Stimulated activated CD4-positive, alpha-beta T cell treated with anti-CD3 and anti-CD28 coated beads, TNF-alpha, amount 100 ng/mL, for 1 hour (primary cell): ENCODE results near the gene MPHOSPH10.
"Not testable (repeated sequence)": the region's sequence is repeated elsewhere in the genome, so short reads cannot be mapped to it uniquely, and the experiment has no call there.

Experiments
- DNase-seq, 3 donors: peaks; one replicate each; pipeline ENCODE4 v3.0.0-alpha.2; 2020; ENCODE audit warnings: low read depth in 3 of 3, low spot score in 1 of 3

MPHOSPH10 gene

DNA sequence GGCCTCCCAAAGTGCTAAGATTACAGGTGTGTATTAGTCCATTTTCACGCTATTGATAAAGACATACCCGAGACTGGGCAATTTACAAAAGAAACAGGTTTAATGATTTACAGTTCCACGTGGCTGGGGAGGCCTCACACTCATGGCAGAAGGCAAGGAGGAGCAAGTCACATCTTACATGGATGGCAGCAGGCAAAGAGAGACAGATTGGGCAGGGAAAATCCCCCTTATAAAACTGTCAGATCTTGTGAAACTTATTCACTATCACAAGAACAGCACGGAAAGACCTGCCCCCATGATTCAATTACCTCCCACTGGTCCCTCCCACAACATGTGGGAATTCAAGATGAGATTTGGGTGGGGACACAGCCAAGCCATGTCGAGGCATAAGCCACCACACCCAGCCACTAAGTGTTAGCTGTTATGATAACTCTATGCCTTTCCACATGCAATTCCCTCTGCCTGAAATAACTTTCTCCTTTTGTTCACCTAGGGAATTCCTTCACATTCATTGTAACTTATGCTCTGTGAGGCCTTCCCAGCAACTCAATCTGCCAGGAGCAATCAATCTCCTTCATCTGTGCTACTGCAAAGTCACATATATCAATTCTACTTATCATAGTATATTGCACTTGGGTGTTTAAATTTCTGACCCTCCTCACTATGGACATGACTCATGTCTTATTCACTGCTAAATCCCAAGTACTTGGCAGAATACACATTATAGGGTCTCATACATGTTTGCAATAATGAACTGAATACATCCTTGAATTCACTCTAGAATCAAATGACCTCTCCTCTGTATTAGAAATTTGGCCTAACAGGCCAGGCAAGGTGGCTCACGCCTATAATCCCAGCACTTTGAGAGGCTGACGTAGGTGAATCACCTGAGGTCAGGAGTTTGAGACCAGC, 7.8 kb upstream of the MPHOSPH10 start:
- no peak for DNase-seq

DNA sequence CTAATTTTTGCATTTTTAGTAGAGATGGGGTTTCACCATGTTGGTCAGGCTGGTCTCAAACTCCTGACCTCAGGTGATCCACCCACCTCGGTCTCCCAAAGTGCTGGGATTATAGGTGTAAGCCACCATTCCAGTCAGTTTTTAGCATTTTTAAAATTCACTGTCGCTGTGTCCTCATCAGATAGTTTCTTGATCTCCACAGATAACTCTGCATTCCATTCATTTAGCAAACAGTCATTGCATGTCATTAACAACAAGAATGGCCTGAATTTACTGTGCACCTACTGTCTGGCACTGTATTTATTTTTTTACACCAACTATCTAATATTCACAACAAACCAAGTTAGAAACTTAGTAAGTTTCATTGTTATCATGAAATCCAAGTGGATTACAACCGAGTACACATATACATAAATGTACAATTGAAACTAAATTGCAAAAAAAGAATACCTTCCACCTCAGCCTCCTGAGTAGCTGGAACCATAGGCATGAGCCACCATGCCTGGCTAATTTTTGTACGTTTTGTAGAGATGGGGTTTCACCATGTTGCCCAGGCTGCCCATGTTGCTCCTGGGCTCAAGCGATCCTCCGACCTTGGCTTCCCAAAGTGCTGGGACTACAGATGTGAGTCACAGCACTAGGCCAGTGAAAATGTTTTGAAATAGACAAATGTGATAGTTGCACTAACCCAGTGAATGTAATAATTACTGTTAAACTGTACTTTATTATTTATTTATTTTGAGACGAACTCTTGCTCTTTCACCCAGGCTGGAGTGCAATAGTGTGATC, 4.7 kb upstream of the MPHOSPH10 start:
- DNase-seq: no peak

DNA sequence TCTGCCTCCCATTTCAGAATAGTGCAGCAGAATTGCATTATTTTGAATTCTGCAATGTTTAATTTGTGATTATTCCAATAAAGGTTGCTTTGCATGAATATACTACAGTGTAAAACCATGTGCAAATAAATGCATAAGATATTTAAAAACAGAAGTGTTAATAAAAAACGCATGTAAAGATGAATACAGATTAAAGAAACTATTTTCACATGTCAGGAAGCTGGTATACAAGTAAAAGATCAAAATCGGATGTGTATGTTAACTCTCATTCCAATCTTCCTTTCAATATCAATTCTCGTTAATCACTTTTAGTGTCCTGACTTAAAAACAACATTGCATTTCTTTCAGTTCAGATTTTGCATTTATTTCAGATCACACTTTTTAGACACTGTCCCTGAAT, 3.5 kb upstream of the MPHOSPH10 start:
- no peak for DNase-seq

- no peak for DNase-seq
These were observed 1.1 kb upstream of the MPHOSPH10 start for GRCh38 chr2:71129114-71129901.

- no peak for DNase-seq
These were observed 607 bp upstream of the MPHOSPH10 start for GRCh38 chr2:71129902-71130151.

DNA sequence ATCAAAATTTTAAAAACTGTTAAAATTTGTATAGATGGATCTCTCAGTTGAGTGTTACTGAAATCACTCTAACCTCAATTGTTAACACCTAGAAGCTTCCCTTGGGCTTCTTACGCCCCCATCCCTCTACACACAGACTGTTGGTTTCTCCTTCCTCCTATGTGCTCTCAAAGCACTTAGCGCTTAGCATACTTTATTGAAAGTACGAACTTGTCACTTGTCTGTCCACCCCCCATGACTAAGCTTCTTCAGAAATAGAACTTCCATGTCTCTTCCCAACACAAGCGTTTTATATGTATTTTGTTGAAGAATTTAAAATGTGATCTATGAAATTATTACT, 441 bp downstream of the MPHOSPH10 start:
- no peak for DNase-seq

DNA sequence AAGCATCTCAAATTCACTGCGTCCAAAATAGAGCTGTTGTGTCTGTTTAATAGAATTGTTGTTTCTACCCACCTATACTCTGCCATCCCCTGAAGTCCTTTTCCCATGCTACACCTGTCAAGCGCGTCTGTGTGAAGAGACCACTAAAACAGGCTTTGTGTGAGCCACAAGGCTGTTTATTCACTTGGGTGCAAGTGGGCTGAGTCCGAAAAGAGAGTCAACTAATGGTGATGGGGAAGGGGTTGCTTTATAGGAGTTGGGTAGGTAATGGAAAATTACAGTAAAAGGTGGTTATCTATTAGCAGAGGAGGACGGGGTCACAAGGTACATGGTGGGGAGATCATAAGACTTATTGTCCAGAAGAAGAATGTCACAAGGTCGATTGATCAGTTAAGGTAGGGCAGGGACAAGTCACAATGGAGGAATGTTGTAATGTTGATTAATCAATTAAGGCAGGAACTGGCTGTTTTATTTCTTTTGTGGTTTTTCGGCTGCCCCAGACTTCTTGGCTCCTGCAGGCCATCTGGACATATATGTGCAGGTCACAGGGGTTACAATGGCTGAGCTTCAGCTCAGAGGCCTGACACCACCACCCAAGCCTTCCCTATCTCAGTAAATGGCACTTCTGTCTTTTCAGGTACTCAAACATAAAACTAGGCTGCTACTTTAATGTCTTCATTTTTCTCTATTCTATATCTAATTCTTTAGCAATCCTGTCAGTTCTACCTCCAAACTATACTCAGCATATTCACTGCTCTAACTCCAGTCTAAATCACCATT, 1.1 kb downstream of the MPHOSPH10 start:
- not testable (repeated sequence) for DNase-seq

DNA sequence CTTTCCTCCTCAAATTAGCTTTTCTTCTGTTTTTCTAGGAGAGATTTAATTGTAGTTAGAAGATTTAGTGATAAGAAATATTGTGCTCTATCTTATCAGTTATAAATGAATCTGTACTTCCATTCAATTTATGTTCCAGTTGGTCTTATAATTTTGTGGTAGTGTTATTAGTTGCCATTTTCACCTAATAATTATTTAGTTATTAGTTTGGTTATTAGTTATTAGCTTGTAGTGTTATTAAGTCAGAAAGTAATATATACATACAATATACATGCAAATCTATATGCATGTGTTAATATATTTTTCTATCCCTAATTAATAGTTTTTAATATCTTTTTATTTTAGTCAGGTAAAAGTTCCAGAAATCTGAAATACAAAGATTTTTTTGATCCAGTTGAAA, 3.2 kb downstream of the MPHOSPH10 start:
- no peak for DNase-seq

GRCh38 chr2:71136174-71136573, 5.7 kb downstream of the MPHOSPH10 start:
- DNase-seq: no peak

DNA sequence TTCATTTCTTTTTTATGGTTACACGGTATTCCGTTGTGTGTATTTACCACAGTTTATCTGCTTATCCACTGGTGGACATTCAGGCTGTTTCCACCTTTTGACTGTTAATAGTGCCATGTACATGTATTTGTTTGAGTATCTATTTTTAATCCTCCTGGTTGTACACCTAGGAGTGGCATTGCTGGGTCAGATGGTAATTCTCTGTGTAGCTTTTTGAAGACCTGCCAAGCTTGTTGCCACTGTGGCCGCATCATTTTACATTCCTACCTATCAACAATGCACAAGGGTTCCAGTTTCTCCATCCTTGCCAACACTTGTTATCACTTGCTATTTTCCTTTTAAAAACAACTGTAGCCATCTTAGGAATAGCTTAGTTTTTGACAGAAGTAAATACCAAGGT, 13.3 kb downstream of the MPHOSPH10 start:
- DNase-seq: no peak

DNA sequence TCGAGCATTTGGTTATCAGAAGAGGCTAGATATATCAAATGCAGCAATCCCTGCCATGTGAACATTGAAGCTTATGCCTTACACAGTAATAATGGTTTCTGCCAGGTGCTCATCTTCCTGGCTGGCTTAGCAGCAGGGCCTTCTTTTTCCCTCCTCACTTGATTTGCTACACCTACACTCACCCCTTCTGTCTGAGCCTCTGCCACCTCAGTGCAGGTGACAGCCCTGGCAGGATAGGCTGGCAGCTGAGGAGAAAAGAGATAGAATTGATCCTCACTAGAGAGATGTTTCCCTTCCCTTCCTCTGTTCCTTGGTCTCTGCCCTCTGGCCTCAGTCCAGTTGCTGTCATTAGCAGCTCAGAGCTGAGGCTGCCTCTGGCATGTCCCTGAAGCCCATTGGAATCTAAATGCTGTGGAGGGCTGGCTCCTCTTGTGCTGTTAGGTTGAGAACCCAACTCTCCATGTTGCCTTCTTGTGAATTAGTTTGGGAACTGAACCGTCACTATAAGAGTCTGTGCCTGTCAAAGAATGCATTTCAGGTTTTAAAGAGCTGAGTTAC, 18.2 kb downstream of the MPHOSPH10 start:
- DNase-seq: no peak

DNA sequence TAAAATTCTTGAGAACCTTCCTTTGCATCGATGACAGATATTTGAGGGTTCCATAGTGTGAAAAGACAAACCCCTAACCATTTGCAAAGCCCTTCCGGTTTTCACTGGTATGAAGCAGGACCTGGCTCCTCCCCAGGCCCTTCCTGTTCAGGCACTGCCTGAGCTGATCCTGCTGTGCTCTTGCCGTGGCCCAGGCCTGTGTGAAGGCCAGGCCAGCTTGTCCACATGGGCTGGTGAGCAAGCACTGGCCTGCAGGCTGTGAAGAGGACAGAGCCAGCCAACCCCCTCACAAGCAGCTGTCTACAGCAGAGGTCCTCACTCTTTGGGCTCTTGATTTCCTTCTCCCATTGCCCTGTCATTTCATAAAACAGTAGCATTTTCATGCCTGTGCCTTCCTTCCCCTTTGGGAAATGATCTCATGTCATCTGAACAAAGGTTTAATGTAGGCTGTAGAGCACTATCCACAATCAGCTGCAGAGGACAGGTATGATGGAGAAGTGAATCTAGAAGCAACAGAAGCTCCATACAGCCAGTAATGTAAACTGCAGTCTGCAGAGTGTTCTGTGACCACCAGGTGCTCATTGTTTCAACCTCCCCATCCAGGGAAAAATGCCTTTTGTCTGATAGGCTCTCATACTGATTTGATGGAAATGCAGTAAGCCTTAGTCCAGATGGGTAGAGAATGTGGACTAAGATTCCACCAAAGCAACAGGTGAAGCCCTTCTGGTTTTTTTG, 19.8 kb downstream of the MPHOSPH10 start:
- DNase-seq: no peak

DNA sequence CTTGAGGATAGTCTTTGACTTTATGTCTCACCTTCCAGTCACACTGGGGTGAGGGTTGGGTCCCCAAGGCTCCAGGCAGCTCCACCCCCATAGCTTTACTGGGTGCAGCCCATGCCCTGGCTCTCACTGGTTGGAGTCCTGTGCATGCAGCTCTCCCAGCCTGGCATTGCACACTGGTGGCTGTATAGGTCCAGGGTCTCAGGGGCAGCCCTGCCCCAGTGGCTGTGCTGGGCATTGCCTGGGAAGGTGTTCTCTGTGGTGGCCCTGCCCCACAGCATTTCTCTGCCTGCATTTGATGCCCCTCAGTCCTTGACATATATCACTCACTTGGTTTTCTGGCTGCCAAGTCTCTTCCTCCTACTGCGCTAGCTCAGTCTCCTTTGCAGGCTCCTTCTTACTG, 21.2 kb downstream of the MPHOSPH10 start:
- no peak for DNase-seq

DNA sequence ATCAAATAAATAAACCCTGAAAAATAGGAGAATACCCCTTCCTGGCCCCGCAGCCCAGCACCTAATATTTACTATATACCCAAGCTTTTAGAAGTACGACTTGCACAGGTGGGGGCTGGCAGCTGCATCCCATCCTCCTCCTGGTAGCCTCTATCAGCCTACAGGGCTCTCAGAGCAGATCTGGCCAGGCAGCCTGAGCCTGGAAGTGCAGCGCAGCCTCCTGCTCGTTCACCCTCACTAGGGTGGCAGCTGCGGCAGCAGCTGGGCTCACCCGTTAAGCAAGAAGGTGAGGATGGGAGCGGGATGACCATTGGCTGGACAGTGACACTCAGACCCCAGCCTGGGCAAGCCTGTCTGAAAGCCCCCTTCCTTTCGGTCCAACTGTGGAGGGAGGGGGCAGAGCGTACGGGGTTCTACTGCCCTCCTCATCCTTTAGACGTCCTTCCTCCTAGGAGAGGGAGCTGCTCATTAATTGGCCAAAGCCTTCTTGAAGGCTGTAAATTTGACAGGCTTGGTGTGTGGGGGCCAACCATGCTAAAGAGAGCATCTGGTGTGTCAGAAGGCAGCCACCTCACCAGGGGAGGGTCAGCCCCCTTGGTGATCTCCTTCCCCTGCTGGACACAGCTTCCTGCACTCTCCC, 23.3 kb downstream of the MPHOSPH10 start:
- no peak for DNase-seq

DNA sequence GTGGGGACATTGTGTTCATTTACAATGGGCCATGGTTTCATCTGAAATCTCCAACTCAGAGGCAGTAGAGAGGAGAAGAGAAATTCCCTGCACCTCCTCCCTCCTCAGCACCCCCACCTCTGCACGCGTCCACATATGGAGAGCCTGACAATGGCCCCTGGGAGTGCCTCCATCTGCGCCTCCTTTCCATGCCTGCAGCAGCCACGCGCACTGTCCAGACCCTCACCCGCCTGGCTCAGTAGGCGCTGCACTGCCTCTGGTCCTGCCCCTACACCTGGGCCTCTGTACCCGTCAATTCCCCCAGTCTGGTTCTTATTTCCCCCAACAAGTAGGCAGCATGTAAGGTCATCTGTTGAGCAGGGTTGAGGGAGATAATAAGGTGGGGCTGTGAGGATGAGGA, 23.8 kb downstream of the MPHOSPH10 start:
- no peak for DNase-seq

GRCh38 chr2:71154798-71155197, 24.4 kb downstream of the MPHOSPH10 start:
- DNase-seq: no peak

DNA sequence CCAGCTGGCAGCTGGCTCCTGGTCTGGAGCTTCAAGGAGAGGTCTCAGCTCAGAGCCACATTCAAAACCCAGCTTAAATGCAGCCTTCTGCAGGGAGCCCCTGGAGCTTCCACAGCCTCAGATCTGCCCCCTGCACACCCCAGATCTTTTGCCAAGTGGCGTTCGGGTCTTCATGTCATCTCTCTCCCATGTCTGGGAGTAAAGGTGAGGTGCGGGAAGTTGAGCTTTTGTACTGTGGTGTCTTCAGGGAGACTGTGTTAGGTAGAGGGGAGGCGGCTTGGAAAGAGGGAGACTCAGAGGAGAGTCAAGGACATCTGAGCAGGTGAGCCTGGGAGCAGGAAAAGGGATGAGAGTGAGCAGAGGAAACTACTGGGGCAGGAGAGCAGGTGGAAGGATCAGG, 25.4 kb downstream of the MPHOSPH10 start:
- DNase-seq: no peak

- DNase-seq: no peak
These were observed 26.1 kb downstream of the MPHOSPH10 start for GRCh38 chr2:71156573-71156972.

- DNase-seq: peak; percentile 12 to 39 (median 37)
These were observed 26.8 kb downstream of the MPHOSPH10 start for GRCh38 chr2:71157124-71157793.
